H9 (cell line): Measurements from ENCODE around the gene GSTA3. TPM values are rescaled to one million over a fixed set of nuclear protein-coding genes. Genes with fewer than 3 reads are reported as not detected.

Experiments
- DNase-seq: peaks from one replicate; pipeline ENCODE4 v3.0.0-alpha.2; 2017
- H2AFZ ChIP-seq: one replicate; pipeline ENCODE4 v1.6.1; 2013; ENCODE audit warnings: mild to moderate bottlenecking, low read length, control low read depth, moderate library complexity
- H2AK5ac ChIP-seq: 2 replicates; pipeline ENCODE4 v1.6.1; 2013; ENCODE audit warnings: low read length, control low read depth, mixed read lengths; ENCODE audit not compliant: insufficient read length
- H2BK120ac ChIP-seq: one replicate; pipeline ENCODE4 v1.6.1; 2013; ENCODE audit warnings: low read depth, mild to moderate bottlenecking, low read length, control low read depth, inconsistent platforms; ENCODE audit not compliant: poor library complexity, severe bottlenecking
- H2BK12ac ChIP-seq: 2 replicates; pipeline ENCODE4 v1.6.1; 2013; ENCODE audit warnings: low read length, control low read depth, mixed read lengths, low read depth; ENCODE audit not compliant: insufficient read length
- H2BK15ac ChIP-seq: 2 replicates; pipeline ENCODE4 v1.6.1; 2013; ENCODE audit warnings: low read depth, low read length, control low read depth
- H2BK20ac ChIP-seq: one replicate; pipeline ENCODE4 v1.6.1; 2013; ENCODE audit warnings: low read depth, mild to moderate bottlenecking, low read length, control low read depth, inconsistent platforms; ENCODE audit not compliant: poor library complexity, severe bottlenecking
- H2BK5ac ChIP-seq: 2 replicates; pipeline ENCODE4 v1.6.1; 2013; ENCODE audit warnings: low read length, control low read depth, mixed read lengths; ENCODE audit not compliant: insufficient read length
- H3K14ac ChIP-seq: 2 replicates; pipeline ENCODE4 v1.6.1; 2013; ENCODE audit warnings: low read length, control low read depth; ENCODE audit not compliant: insufficient read depth
- H3K18ac ChIP-seq: 2 replicates; pipeline ENCODE4 v1.6.1; 2013; ENCODE audit warnings: low read depth, mild to moderate bottlenecking, mixed read lengths, low read length, control low read depth; ENCODE audit not compliant: insufficient read length
- H3K23ac ChIP-seq: 2 replicates; pipeline ENCODE4 v1.6.1; 2013; ENCODE audit warnings: low read length, control low read depth, mixed read lengths, low read depth; ENCODE audit not compliant: insufficient read length
- H3K23me2 ChIP-seq: 2 replicates; pipeline ENCODE4 v1.6.1; 2013; ENCODE audit warnings: low read depth, mild to moderate bottlenecking, mixed read lengths, low read length, control low read depth; ENCODE audit not compliant: insufficient read length, poor library complexity, severe bottlenecking
- H3K27ac ChIP-seq: 2 replicates; pipeline ENCODE4 v1.5.1; 2013; ENCODE audit warnings: low read length, control low read depth, mixed read lengths, low read depth; ENCODE audit not compliant: insufficient read length
- H3K27me3 ChIP-seq: 2 replicates; pipeline ENCODE4 v1.6.1; 2013; ENCODE audit warnings: low read length, control low read depth, inconsistent platforms; ENCODE audit not compliant: insufficient read depth
- H3K4ac ChIP-seq: 2 replicates; pipeline ENCODE4 v1.6.1; 2013; ENCODE audit warnings: low read depth, mild to moderate bottlenecking, control low read depth, inconsistent platforms, low read length, moderate library complexity
- H3K4me1 ChIP-seq: 2 replicates; pipeline ENCODE4 v1.6.1; 2013; ENCODE audit warnings: low read length, control low read depth, inconsistent platforms; ENCODE audit not compliant: insufficient read depth
- H3K4me2 ChIP-seq: 2 replicates; pipeline ENCODE4 v1.6.1; 2013; ENCODE audit warnings: low read length, control low read depth, mixed read lengths; ENCODE audit not compliant: insufficient read length, insufficient read depth
- H3K56ac ChIP-seq: 2 replicates; pipeline ENCODE4 v1.6.1; 2013; ENCODE audit warnings: low read depth, mild to moderate bottlenecking, mixed read lengths, low read length, control low read depth; ENCODE audit not compliant: insufficient read length
- H3K79me1 ChIP-seq: 2 replicates; pipeline ENCODE4 v1.6.1; 2013; ENCODE audit warnings: low read depth, mild to moderate bottlenecking, moderate library complexity, low read length, control low read depth, inconsistent platforms; ENCODE audit not compliant: insufficient read depth, poor library complexity, severe bottlenecking
- H3K79me2 ChIP-seq: 2 replicates; pipeline ENCODE4 v1.6.1; 2013; ENCODE audit warnings: low read length, control low read depth, inconsistent platforms; ENCODE audit not compliant: insufficient read depth
- H3K9ac ChIP-seq: 2 replicates; pipeline ENCODE4 v1.6.1; 2013; ENCODE audit warnings: low read length, control low read depth, mixed read lengths; ENCODE audit not compliant: insufficient read length; ENCODE audit errors: extremely low read depth
- H3K9me3 ChIP-seq: one replicate; pipeline ENCODE4 v1.6.1; 2013; ENCODE audit warnings: low read depth, low read length, inconsistent platforms; ENCODE audit not compliant: control insufficient read depth
- H3T11ph ChIP-seq: one replicate; pipeline ENCODE4 v1.6.1; 2013; ENCODE audit warnings: mild to moderate bottlenecking, low read length, control low read depth, inconsistent platforms
- H4K20me1 ChIP-seq: one replicate; pipeline ENCODE4 v1.6.1; 2013; ENCODE audit not compliant: control insufficient read depth, insufficient read length, insufficient read depth
- H4K5ac ChIP-seq: 2 replicates; pipeline ENCODE4 v1.6.1; 2013; ENCODE audit warnings: low read depth, mild to moderate bottlenecking, mixed read lengths, low read length, control low read depth; ENCODE audit not compliant: insufficient read length
- H4K8ac ChIP-seq: replicated peaks from 2 replicates; pipeline ENCODE4 v1.6.1; 2013; ENCODE audit warnings: low read length, control low read depth, mixed read lengths, low read depth; ENCODE audit not compliant: insufficient read length
- H4K91ac ChIP-seq: 2 replicates; pipeline ENCODE4 v1.6.1; 2013; ENCODE audit warnings: low read depth, mild to moderate bottlenecking, moderate library complexity, mixed read lengths, low read length, control low read depth; ENCODE audit not compliant: insufficient read length
- H3K27ac Mint-ChIP-seq, 3 experiments: 2 replicates in 2 of 3; 3 replicates in 1 of 3; pipeline ENCODE4 v1.8.0; 2020 to 2021; ENCODE audit warnings: mixed read lengths in 3 of 3, mild to moderate bottlenecking in 1 of 3, moderate library complexity in 1 of 3
- H3K27me3 Mint-ChIP-seq: 2 replicates; pipeline ENCODE4 v1.8.0; 2021; ENCODE audit warnings: low read depth, mild to moderate bottlenecking, moderate library complexity, mixed read lengths
- H3K36me3 Mint-ChIP-seq, 3 experiments: 2 replicates in 2 of 3; 3 replicates in 1 of 3; pipeline ENCODE4 v1.8.0; 2020 to 2021; ENCODE audit warnings: low read depth in 3 of 3, mixed read lengths in 3 of 3; ENCODE audit not compliant: insufficient read depth in 1 of 3
- H3K4me1 Mint-ChIP-seq, 2 experiments: 2 replicates each; pipeline ENCODE4 v1.8.0; 2020; ENCODE audit warnings: mixed read lengths in 2 of 2
- H3K4me3 Mint-ChIP-seq, 2 experiments: 2 replicates in 1 of 2; 3 replicates in 1 of 2; pipeline ENCODE4 v1.8.0; 2020 to 2021; ENCODE audit warnings: mild to moderate bottlenecking in 2 of 2, mixed read lengths in 2 of 2, moderate library complexity in 1 of 2
- H3K9me3 Mint-ChIP-seq, 2 experiments: 2 replicates in 1 of 2; 3 replicates in 1 of 2; pipeline ENCODE4 v1.8.0; 2020; ENCODE audit warnings: mild to moderate bottlenecking in 2 of 2, mixed read lengths in 2 of 2, moderate library complexity in 1 of 2
- CTCF ChIP-seq: fragments of 200-600 bp; sonication (generic); conservative IDR thresholded peaks from 3 replicates; pipeline ENCODE4 v1.8.0; 2021; ENCODE audit warnings: antibody characterized with exemption, mild to moderate bottlenecking
- WGBS: extraction: QIAGEN DNeasy Blood & Tissue Kit; methylation state at CpG from one replicate; pipeline ENCODE4 v1.1.7; 2013; ENCODE audit warnings: missing lambda C conversion rate, low lambda C conversion rate, mixed read lengths; ENCODE audit not compliant: insufficient read length; ENCODE audit errors: extremely low coverage; 5-methylcytosine and 5-hydroxymethylcytosine counted together
- total RNA-seq: library from RNA; stranded (reverse); gene quantifications from 2 replicates; pipeline ENCODE4 v1.2.1, GENCODE V29; 2021

GSTA3 gene
- total RNA-seq, 1 experiment from 2014 or later, result not detected

- Histone ChIP-seq H2AK5ac (no peak overlapping the region), H3K4ac (no peak overlapping the region), H3K9me3 (no peaks in the 10 kb centered on the region), H4K91ac (no peak overlapping the region), H2AFZ (no peak overlapping the region), H3K23ac (no peak overlapping the region), H3K79me1 (no peaks in the 10 kb centered on the region), H3K4me2 (no peak overlapping the region), H3K56ac (no peak overlapping the region), H2BK12ac (no peak overlapping the region), H3K9ac (no peak overlapping the region), H2BK15ac (no peak overlapping the region), H2BK20ac (no peak overlapping the region), H4K20me1 (no peaks in the 10 kb centered on the region), H3K27me3 (no peaks in the 10 kb centered on the region), H3K14ac (no peak overlapping the region), H4K5ac (no peak overlapping the region), H3T11ph (no peak overlapping the region), H2BK5ac (no peak overlapping the region), H3K4me1 (no peaks in the 10 kb centered on the region; the same call in 1 of the 2 replicates), H3K18ac (no peak overlapping the region), H3K27ac (no peak overlapping the region), H2BK120ac (no peak overlapping the region), H3K79me2 (no peaks in the 10 kb centered on the region), H3K23me2 (no peaks in the 10 kb centered on the region), H4K8ac (no peak overlapping the region)
- TF ChIP-seq CTCF, result no peak
- no peaks in the 10 kb centered on the region for H3K36me3 Mint-ChIP-seq
- no peaks in the 10 kb centered on the region for H3K9me3 Mint-ChIP-seq
- H3K27ac Mint-ChIP-seq, result no peak overlapping the region
- no CpG with 5 or more reads among the region's 4 CpGs for WGBS
- peaks cover 13 to 14% of the 10 kb centered on the region in 2 experiments for H3K4me1 Mint-ChIP-seq
- no peaks in the 10 kb centered on the region; the same call in 1 of the 2 replicates for H3K27me3 Mint-ChIP-seq
- no peak overlapping the region for H3K4me3 Mint-ChIP-seq
- DNase-seq, result no peak
Measured at GRCh38 chr6:52872031-52872430, 37.5 kb downstream of the GSTA3 start.
